ENCODE measurements around the gene KIF2B.

DNA sequence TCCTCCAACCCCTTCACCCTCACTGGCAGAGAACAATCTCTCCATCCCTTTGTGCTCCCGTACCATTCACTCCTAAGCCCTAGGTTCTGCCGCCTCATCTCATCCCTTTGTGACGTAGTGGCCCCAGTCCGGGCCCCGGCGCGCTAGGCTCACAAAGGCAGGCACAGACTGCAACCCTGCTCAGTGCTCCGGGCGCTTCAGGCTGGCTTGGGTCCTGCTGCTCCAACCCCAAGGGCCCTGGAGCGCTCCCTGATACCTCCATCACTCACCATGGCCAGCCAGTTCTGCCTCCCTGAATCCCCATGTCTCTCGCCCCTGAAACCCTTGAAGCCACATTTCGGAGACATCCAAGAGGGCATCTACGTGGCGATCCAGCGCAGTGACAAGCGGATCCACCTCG lies at the start of gene KIF2B:
- TF ChIP-seq, protein P1, sequence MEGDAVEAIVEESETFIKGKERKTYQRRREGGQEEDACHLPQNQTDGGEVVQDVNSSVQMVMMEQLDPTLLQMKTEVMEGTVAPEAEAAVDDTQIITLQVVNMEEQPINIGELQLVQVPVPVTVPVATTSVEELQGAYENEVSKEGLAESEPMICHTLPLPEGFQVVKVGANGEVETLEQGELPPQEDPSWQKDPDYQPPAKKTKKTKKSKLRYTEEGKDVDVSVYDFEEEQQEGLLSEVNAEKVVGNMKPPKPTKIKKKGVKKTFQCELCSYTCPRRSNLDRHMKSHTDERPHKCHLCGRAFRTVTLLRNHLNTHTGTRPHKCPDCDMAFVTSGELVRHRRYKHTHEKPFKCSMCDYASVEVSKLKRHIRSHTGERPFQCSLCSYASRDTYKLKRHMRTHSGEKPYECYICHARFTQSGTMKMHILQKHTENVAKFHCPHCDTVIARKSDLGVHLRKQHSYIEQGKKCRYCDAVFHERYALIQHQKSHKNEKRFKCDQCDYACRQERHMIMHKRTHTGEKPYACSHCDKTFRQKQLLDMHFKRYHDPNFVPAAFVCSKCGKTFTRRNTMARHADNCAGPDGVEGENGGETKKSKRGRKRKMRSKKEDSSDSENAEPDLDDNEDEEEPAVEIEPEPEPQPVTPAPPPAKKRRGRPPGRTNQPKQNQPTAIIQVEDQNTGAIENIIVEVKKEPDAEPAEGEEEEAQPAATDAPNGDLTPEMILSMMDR (IDR thresholded peaks at IDR 0.05; ENCODE audit: poor library complexity, severe bottlenecking): no peak
- TF ChIP-seq EZH2 (IDR thresholded peaks at IDR 0.05; ENCODE audit: borderline replicate concordance, insufficient read depth, low read length, poor library complexity, severe bottlenecking) (no peak), RAD21 (conservative IDR thresholded peaks at IDR 0.05) (no peak), POLR2AphosphoS5 (IDR thresholded peaks at IDR 0.05) (no peak)
